PFSK-1 (cell line): ENCODE data around the gene PRRC1.

Source experiments
- FOXP2 ChIP-seq: optimal IDR thresholded peaks from 2 replicates; pipeline ENCODE3; 2011; ENCODE audit warnings: borderline replicate concordance, control low read depth, inconsistent platforms; ENCODE audit not compliant: insufficient read depth; ENCODE audit errors: extremely low read length, extremely low read depth
- POLR2AphosphoS5 ChIP-seq: IDR thresholded peaks from 2 replicates; pipeline ENCODE4 v1.6.1; 2012; ENCODE audit warnings: low read depth, mild to moderate bottlenecking, control low read depth, low read length, moderate library complexity
- REST ChIP-seq, 2 experiments: IDR thresholded peaks; 2 replicates each; pipeline versions ENCODE4 v1.6.1 to v1.8.0; 2011 to 2012; ENCODE audit warnings: low read depth in 2 of 2, low read length in 2 of 2, control low read depth in 1 of 2, inconsistent platforms in 1 of 2, mild to moderate bottlenecking in 1 of 2, moderate library complexity in 1 of 2; ENCODE audit not compliant: insufficient read depth in 1 of 2
- SIN3A ChIP-seq: IDR thresholded peaks from 2 replicates; pipeline ENCODE4 v1.6.1; 2012; ENCODE audit warnings: mild to moderate bottlenecking, low read length, moderate library complexity, borderline replicate concordance; ENCODE audit not compliant: insufficient read depth
- TAF1 ChIP-seq: IDR thresholded peaks from 2 replicates; pipeline ENCODE4 v1.6.1; 2012; ENCODE audit warnings: low read length, control low read depth, borderline replicate concordance; ENCODE audit not compliant: insufficient read depth

Gene PRRC1

GRCh38 chr5:127492854-127493738, 24.3 kb upstream of the PRRC1 start:
- TF ChIP-seq REST (IDR thresholded peaks at IDR 0.05; ENCODE audit: insufficient read depth in 1 of 2, low read depth in 2 of 2, low read length in 2 of 2) = no peak
- no peak for TF ChIP-seq SIN3A
- TF ChIP-seq FOXP2 = no peak
- TF ChIP-seq POLR2AphosphoS5 = no peak
- TF ChIP-seq TAF1 = no peak

- TF ChIP-seq SIN3A (no peak), REST (IDR thresholded peaks at IDR 0.05; ENCODE audit: insufficient read depth in 1 of 2, low read depth in 2 of 2, low read length in 2 of 2) (no peak), FOXP2 (no peak), TAF1 (no peak), POLR2AphosphoS5 (no peak)
These were observed 18.9 kb upstream of the PRRC1 start for GRCh38 chr5:127498548-127498947.

DNA sequence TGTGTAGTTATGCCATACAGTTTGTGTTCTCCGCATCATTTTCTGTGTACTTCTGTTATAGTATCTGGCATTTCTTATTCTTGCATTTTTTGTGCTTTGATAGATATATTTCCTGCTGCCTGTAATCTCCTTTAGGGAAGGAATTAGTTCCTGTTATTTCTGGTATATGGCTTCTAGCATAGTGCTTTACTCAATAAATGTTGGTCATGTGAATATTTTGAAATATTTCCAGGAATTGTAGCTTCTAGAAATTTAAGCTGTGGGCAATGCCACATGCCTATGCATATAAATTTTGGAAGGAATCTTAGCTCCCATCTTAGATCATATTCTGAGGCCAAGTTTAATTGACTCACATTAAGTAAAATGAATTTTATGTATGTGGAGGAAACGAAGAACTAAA, 11.5 kb upstream of the PRRC1 start:
- no peak for TF ChIP-seq REST (IDR thresholded peaks at IDR 0.05; ENCODE audit: insufficient read depth in 1 of 2, low read depth in 2 of 2, low read length in 2 of 2)
- TF ChIP-seq SIN3A = no peak
- TF ChIP-seq POLR2AphosphoS5 = no peak

DNA sequence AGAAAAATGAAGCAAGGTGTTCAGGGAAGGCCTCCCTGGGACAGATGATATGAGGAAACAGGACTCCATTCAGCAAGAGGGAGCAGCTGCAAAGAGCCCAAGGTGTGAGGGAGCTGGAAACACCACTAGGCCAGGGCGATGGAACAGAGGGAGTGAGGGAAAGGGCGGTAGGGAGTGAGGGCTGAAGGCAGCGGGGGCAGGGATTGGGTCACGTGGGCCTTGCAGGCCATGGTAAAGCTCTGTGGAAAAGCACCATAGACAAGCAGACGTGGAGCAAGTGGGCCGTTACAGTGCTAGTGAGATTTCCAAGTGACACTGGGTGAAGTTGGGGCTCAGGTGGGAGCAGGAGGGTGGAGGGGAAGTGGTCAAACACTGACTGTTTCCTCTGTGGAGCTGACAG, 10.8 kb upstream of the PRRC1 start:
- no peak for TF ChIP-seq FOXP2
- TF ChIP-seq SIN3A = no peak
- TF ChIP-seq POLR2AphosphoS5 = no peak
- no peak for TF ChIP-seq REST (IDR thresholded peaks at IDR 0.05; ENCODE audit: insufficient read depth in 1 of 2, low read depth in 2 of 2, low read length in 2 of 2)
- no peak for TF ChIP-seq TAF1
